Upper lobe of left lung (tissue), 6 donors: ENCODE data around the gene NGEF. TPM values are rescaled to one million over a fixed set of nuclear protein-coding genes. Genes with fewer than 3 reads are reported as not detected.

Experiments
- ATAC-seq, 2 donors: fragments of 200-7000 bp; cut with Tn5 transposase; one replicate each; pipeline ENCODE4 v1.9.1; 2022; ENCODE audit warnings: mild to moderate bottlenecking in 2 of 2, moderate library complexity in 2 of 2; ENCODE audit not compliant: low FRiP score in 2 of 2
- DNase-seq, 2 donors: peaks; one replicate each; pipeline ENCODE4 v3.0.0-alpha.2; 2019 to 2020
- H3K27ac ChIP-seq, 4 donors: fragments of 200-600 bp; sonication (generic); one replicate each; pipeline ENCODE4 v1.5.1; 2016 to 2019
- H3K27me3 ChIP-seq, 4 donors: fragments of 200-600 bp; sonication (generic); one replicate each; pipeline ENCODE4 v1.5.1; 2017 to 2019
- H3K36me3 ChIP-seq, 4 donors: fragments of 200-600 bp; sonication (generic); one replicate each; pipeline ENCODE4 v1.5.1; 2016 to 2019
- H3K4me1 ChIP-seq, 4 donors: fragments of 200-600 bp; sonication (generic); one replicate each; pipeline ENCODE4 v1.5.1; 2018 to 2019
- H3K4me3 ChIP-seq, 4 donors: fragments of 200-600 bp; sonication (generic); one replicate each; pipeline ENCODE4 v1.5.1; 2017 to 2019; ENCODE audit warnings: mild to moderate bottlenecking in 2 of 4, moderate library complexity in 1 of 4
- H3K9me3 ChIP-seq, 4 donors: fragments of 200-600 bp; sonication (generic); one replicate each; pipeline ENCODE4 v1.5.1; 2018 to 2019
- EP300 ChIP-seq, 4 donors: sonication (generic); formaldehyde crosslinking; IDR thresholded peaks; one replicate each; pipeline ENCODE4 v1.5.1; 2017; ENCODE audit warnings: antibody characterized with exemption in 4 of 4, control low read depth in 2 of 4
- POLR2A ChIP-seq, 4 donors: fragments of 450-650 bp; IDR thresholded peaks; one replicate each; pipeline ENCODE4 v1.5.1; 2016 to 2017; ENCODE audit warnings: antibody characterized with exemption in 4 of 4, mild to moderate bottlenecking in 2 of 4
- POLR2AphosphoS5 ChIP-seq, 2 donors: sonication (generic); formaldehyde crosslinking; IDR thresholded peaks; one replicate each; pipeline ENCODE4 v1.5.1; 2017; ENCODE audit warnings: antibody characterized with exemption in 2 of 2
- WGBS, 2 donors: methylation state at CpG; one replicate each; pipeline ENCODE4 v1.1.5; 2017 to 2018; 5-methylcytosine and 5-hydroxymethylcytosine counted together
- total RNA-seq, 6 donors: library from RNA; depleted of rRNA in 4 of 6; stranded (reverse); fragments of >200 nt in 4 of 6; gene quantifications; one replicate each; pipeline versions ENCODE4 v1.1.0 to v1.2.1, GENCODE V29; 2016 to 2021
- TF ChIP-seq, protein P1 (sequence below), 6 experiments: fragments of 450-650 bp in 4 of 6; fragments of 200-600 bp in 2 of 6; sonication (generic) in 2 of 6; IDR thresholded peaks; one replicate each; pipeline ENCODE4 v1.5.1; 2016 to 2019; ENCODE audit warnings: antibody characterized with exemption in 6 of 6
- donor health status: DM: no; HTN: no; CAD: no; lungs with moderate emphysema.
- donor health status: DM: no; HTN: yes; CAD: no; lungs with severe emphysema.

The NGEF gene
- total RNA-seq, 6 donors from 2014 or later = 0.29 to 6.3 (median 0.98) TPM; not detected in 1

DNA sequence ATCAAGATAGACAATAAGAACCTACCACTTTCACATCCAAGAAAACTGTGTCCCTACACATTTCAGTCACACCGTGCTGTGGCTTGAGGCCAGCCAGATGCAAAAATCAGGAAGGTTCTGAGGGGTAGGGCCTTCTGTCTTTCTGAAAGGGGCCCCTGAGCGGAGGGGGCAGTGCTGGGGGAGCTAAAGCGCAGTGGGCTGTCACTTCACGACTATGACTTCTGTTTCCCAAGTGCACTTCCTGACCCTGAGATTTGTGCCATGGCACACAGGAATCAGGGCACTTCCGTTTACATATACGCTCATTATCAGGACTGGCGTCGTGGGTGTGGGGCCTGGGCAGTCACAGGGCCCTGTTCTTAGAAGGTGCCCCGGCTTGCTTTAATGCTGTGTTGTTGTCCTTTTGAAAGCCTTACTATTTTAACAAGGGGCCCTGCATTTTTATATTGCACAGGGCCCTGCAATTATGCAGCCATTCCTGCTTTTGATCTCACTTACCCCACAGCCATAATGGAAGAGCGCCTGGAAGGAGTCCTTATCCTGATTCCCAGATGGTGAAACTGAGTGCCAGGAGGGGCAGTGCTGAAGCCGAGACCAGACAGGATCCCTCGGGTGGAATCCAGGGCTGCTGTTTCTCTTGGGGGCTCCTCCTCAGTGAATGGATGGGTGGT is 620 bp downstream of the NGEF start:
- Histone ChIP-seq H3K36me3 (no peaks in the 10 kb centered on the region), H3K4me1 (peaks cover 0 to 12% (median 6%) of the 10 kb centered on the region in 4 donors), H3K27me3 (no peaks in the 10 kb centered on the region), H3K27ac (peak overlapping the region in 1 of 4 donors; percentile 32), H3K4me3 (no peak overlapping the region), H3K9me3 (no peaks in the 10 kb centered on the region)
- DNase-seq (no peak), ATAC-seq (peak in 1 of 2 donors; percentile 35)
- 42 to 56% methylated on average over 8 to 12 of the region's 12 CpGs for WGBS, 2 donors
- TF ChIP-seq EP300 (IDR thresholded peaks at IDR 0.05) (no peak), POLR2AphosphoS5 (IDR thresholded peaks at IDR 0.05) (peak in 1 of 2 donors; percentile 32)
- TF ChIP-seq, protein P1, sequence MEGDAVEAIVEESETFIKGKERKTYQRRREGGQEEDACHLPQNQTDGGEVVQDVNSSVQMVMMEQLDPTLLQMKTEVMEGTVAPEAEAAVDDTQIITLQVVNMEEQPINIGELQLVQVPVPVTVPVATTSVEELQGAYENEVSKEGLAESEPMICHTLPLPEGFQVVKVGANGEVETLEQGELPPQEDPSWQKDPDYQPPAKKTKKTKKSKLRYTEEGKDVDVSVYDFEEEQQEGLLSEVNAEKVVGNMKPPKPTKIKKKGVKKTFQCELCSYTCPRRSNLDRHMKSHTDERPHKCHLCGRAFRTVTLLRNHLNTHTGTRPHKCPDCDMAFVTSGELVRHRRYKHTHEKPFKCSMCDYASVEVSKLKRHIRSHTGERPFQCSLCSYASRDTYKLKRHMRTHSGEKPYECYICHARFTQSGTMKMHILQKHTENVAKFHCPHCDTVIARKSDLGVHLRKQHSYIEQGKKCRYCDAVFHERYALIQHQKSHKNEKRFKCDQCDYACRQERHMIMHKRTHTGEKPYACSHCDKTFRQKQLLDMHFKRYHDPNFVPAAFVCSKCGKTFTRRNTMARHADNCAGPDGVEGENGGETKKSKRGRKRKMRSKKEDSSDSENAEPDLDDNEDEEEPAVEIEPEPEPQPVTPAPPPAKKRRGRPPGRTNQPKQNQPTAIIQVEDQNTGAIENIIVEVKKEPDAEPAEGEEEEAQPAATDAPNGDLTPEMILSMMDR (IDR thresholded peaks at IDR 0.05) = no peak

DNA sequence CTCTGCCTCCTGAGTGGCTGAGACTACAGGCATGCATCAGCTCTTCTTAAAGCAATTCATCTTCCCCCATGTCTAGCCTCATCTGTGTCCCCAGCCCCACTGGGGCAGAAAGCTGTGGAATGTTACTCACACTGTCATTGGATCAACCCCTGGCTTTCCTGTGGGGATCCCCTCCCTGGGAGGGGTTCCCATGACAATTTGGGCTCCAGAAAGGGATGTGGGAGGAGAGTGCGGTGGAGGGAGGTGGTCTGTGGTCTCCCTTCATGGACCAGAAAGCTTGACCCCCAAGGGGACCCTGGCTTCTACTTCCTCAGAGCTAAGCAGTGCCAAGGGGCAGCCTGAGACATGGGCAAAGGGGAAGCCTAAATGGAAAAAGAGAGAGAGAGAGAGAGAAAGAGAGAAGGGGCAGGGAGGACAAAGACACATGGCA is 1.3 kb downstream of the NGEF start:
- Histone ChIP-seq H3K9me3 (no peaks in the 10 kb centered on the region), H3K36me3 (no peaks in the 10 kb centered on the region), H3K27ac (no peak overlapping the region), H3K4me3 (no peak overlapping the region), H3K4me1 (peaks cover 0 to 12% (median 6%) of the 10 kb centered on the region in 4 donors), H3K27me3 (no peaks in the 10 kb centered on the region)
- TF ChIP-seq POLR2A (IDR thresholded peaks at IDR 0.05) (no peak), POLR2AphosphoS5 (IDR thresholded peaks at IDR 0.05) (no peak), EP300 (IDR thresholded peaks at IDR 0.05) (no peak)
- TF ChIP-seq, protein P1 (IDR thresholded peaks at IDR 0.05) = no peak
- no peak for ATAC-seq
- DNase-seq = no peak
- 80 to 92% methylated on average over 1 of the region's 1 CpG for whole genome bisulfite sequencing, 2 donors

DNA sequence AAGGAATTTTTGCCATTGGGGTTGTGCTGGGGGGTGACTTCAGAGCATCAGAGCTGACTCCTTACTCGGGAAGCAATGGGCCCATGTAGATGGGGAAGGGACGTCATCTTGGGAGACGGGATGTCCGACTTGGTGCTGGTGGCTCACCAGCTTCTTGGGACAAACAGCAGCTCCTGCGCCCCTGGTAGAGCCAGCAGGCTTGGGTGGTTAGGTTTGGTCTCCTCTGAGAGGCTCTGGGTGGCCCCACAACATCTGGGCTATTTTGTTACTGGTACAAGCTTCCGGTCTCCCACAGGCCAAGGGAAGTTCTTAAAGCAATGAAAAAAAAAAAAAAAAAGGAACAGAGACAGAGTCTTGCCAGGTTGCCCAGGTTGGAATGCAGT is 1.8 kb downstream of the NGEF start:
- H3K9me3 ChIP-seq = no peaks in the 10 kb centered on the region
- H3K36me3 ChIP-seq = no peaks in the 10 kb centered on the region
- no peak for DNase-seq
- no peak for ATAC-seq
- no peak overlapping the region for H3K27ac ChIP-seq
- H3K4me1 ChIP-seq = peaks cover 0 to 12% (median 6%) of the 10 kb centered on the region in 4 donors
- TF ChIP-seq EP300 (IDR thresholded peaks at IDR 0.05) = no peak
- TF ChIP-seq POLR2AphosphoS5 (IDR thresholded peaks at IDR 0.05) = no peak
- TF ChIP-seq, protein P1 (IDR thresholded peaks at IDR 0.05) = no peak
- TF ChIP-seq POLR2A (IDR thresholded peaks at IDR 0.05) = no peak
- no peaks in the 10 kb centered on the region for H3K27me3 ChIP-seq
- no peak overlapping the region for H3K4me3 ChIP-seq
- WGBS, 2 donors = 94% methylated on average over 5 to 6 of the region's 6 CpGs

DNA sequence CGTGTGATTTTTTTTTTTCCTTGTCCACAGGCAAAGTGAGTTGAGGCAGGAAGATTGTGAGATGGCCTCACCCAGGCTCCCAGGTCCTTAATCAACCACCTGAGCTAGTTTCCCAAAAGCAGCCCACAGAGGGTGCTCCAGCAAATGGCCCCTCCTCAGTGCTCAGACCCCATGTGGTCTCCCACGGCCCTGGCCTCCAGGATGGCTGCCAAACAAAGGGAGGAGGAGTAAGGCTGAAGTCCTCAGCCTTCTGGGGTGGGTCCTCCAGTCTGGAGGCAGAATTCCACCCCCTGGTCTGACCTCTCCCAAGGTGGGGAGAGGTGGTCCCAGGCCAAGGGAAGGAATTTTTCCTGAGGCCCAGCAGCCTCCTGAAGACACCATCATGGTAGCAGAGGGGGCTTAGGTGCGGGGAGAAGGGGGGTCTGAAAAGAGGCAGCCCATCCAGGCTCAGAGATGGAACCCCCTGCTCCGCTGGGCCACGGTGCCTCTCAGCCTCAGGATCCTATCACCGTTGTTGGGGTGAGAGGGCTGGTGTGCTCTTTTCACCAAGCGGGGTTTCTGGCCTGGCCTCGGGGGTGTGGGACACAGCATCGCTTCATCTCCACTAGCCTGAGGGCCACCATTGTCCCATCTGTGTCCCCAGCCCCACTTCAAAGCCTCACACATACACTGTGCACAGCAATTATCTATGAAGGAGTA is 2.3 kb downstream of the NGEF start:
- DNase-seq (no peak), ATAC-seq (peak in 1 of 2 donors; percentile 21)
- Histone ChIP-seq H3K9me3 (no peaks in the 10 kb centered on the region), H3K4me3 (no peak overlapping the region), H3K4me1 (peaks cover 0 to 12% (median 6%) of the 10 kb centered on the region in 4 donors), H3K27ac (no peak overlapping the region), H3K27me3 (no peaks in the 10 kb centered on the region), H3K36me3 (no peaks in the 10 kb centered on the region)
- WGBS, 2 donors = 90 to 95% methylated on average over 9 of the region's 9 CpGs
- no peak for TF ChIP-seq POLR2AphosphoS5 (IDR thresholded peaks at IDR 0.05)
- TF ChIP-seq POLR2A (IDR thresholded peaks at IDR 0.05) = no peak
- TF ChIP-seq, protein P1 (IDR thresholded peaks at IDR 0.05) = no peak
- TF ChIP-seq EP300 (IDR thresholded peaks at IDR 0.05) = no peak
